HG03045 (cell line): ENCODE measurements around the gene SLC4A8.

ENCODE experiments used
- ATAC-seq: cut with Tn5 transposase; IDR thresholded peaks from one replicate; pipeline ENCODE4 v1.9.1; 2021; ENCODE audit warnings: mild to moderate bottlenecking, moderate library complexity; ENCODE audit not compliant: unreplicated experiment

The SLC4A8 gene

GRCh38 chr12:51424662-51425539 is at the start of gene SLC4A8:
TSS of gene SLC4A8 (plus strand) at chr12:51424831. CDS start at chr12:51424988, 157 bp downstream.
- peak; percentile 90 for ATAC-seq

GRCh38 chr12:51374856-51375255 is 49.8 kb upstream of the SLC4A8 start:
- ATAC-seq = no peak

- no peak for ATAC-seq
Measured at GRCh38 chr12:51377099-51377984, 47.3 kb upstream of the SLC4A8 start.

DNA sequence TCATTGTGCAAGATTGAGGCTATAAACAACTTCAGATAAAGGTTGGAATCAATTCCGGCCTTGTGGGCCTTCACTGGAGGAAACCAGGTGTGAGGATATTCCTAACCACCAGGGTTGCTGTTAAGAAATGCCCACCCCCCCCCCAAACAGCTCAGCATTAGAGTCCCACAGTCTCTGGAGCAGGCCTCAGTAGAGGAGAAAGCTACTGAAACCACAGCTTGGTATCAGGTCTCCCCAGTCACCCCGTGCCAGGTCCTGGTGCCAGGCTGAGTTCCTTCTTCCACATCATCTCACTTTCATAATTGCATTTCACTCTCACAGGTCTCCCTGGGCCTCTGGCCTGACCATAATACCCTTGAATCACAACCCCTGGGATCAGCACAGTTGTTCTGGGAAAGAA is 45.9 kb upstream of the SLC4A8 start:
- ATAC-seq = no peak

DNA sequence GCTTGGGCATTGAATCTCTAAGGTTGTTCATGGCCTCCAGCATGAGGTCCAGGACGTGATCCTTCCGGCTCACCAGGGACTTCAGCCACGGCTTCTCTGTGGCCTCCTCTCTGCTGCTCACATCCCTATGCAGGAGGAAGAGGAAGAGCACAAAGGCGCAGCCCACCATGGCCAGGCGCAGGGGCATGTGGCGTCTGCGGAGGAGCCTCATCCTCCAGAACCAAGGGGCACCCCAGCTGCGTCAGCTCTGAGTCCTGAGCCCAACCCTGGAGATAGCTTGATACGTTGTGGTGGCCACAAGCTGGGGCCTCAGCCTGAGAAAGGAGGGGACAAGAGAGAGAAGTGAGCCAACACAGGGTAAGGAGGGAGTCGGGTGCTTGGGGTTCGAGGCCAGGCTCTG is 45.1 kb upstream of the SLC4A8 start:
- no peak for ATAC-seq

DNA sequence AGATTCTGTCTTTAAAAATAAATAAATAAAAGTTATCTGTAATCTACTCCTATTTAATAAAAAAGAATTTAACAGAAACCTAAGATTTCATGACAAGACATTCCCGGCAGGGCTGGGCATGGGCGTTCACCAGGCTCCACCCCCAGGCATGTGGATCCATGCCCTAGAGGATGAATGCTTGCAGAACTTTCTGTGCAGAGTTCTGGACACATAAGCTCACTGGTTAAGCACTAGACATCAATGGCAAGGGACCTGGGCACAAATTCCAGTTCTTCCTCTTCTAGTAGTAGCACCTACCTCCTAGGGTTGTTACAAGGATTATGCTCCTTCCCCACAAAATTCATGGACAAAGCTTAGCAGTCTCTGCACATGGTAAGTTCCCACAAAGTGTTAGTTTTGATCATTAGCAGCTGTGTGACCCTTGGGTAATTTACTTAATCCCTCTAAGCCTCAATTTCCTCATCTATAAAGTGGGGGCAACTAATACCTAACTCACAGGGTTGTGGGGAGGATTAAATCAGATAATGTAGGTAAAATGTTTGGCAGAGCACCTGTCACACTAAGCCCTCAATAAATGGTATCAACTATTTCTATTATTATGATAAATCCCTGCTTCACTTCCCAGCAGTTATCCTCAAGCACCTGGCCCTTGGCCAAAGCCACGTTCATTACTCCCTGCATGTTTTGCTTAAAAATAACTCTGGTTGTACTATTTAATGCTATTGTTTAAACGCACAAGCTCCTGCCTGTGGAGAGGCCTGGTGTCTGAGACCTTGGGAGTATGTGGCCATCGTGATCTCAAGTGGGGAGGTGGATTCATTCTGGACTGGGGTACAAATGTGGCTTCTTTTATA is 43.2 kb upstream of the SLC4A8 start:
- ATAC-seq = no peak

- ATAC-seq = no peak
Measured at GRCh38 chr12:51382173-51382572, 42.5 kb upstream of the SLC4A8 start.

- ATAC-seq = no peak
Measured at GRCh38 chr12:51383269-51383905, 41.2 kb upstream of the SLC4A8 start.

- ATAC-seq = no peak
Measured at GRCh38 chr12:51386351-51386750, 38.3 kb upstream of the SLC4A8 start.

GRCh38 chr12:51388069-51388799 is 36.4 kb upstream of the SLC4A8 start:
- ATAC-seq = no peak

DNA sequence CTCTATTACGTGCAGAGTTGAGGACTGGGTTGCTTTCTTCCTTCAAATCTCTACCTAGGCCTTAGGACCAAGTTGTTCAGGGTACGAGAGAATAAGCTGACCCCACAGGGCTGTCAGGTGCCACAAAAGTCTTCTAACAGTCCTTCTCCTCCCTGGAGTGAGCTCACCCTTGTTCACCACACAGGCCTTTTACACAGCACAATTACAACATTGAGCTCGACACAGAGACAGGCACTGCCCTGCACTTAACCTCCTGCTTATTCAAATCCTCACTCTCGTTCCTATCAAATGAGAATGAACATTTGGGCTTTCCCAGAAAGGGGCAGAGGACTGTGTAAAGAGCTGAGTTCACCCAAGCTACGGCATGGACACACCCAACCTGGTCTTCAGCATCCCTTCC is 35.8 kb upstream of the SLC4A8 start:
- no peak for ATAC-seq

- ATAC-seq = no peak
Measured at GRCh38 chr12:51389302-51389999, 35.2 kb upstream of the SLC4A8 start.

DNA sequence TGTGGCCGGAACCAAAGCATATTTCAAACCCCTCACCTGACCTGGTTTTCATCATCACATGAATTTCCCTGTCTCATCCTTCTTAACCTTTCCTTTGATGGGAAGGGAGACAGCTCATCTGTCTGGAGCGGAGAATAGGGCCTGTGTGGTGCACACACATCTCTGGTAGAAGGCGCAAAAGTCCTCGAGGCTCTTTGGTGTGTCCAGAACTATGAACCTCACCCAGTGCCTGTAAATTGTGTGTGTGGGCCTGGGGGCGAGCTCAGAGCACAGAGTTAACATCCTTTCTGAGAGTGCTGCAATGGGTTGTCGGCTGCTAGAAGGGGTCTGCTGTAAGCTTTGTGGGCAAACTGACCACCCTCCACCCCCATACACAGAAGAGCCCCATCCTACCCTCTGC is 34.2 kb upstream of the SLC4A8 start:
- ATAC-seq = no peak

DNA sequence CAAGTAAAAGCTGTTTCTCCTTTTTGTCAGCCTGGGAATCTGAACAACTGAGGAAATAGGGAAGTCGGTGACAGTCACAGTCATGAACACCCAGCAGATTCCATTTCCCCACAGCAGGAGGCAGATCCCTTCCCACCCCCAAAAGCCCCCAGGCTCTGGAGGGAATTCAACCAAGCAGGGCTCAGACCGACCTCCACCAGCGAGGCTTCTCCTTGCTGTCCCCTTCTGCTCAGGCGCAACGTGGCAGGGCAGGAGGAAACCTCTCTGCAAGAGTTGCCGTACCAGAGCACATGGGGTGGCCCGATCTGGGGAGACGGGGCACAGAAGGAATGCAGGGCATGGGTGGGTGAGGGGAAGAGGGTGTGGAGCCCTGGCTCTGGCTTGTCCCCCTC is 33.7 kb upstream of the SLC4A8 start:
- peak; percentile 11 for ATAC-seq

GRCh38 chr12:51391283-51392123 is 33.1 kb upstream of the SLC4A8 start, which contains the start of gene GALNT6:
TSS of gene GALNT6 (minus strand) at chr12:51391406. CDS start at chr12:51379781, 11,625 bp downstream.
- ATAC-seq = peak; percentile 58

- peak; percentile 39 for ATAC-seq
Measured at GRCh38 chr12:51392556-51393237, 31.9 kb upstream of the SLC4A8 start.
